RWPE1 (cell line): ENCODE measurements around the gene DBX1.

Source experiments
- CTCF ChIA-PET: fragments of 350-600 bp; sonication (Branson Sonifier 250); formaldehyde crosslinking; extraction: SDS; loops from one replicate; lab custom pipeline; 2021; lab: Yijun Ruan, JAX
- POLR2A ChIA-PET: fragments of 400-600 bp; formaldehyde crosslinking; extraction: SDS; loops from one replicate; lab custom pipeline; 2020; ENCODE audit warnings: antibody characterized with exemption; ENCODE audit not compliant: low non-redundant PET; lab: Yijun Ruan, JAX
- DNase-seq: peaks from one replicate; pipeline ENCODE4 v3.0.0; 2012; ENCODE audit warnings: low spot score
- H3K27ac ChIP-seq: fragments of 450-650 bp; 2 replicates; pipeline ENCODE4 v1.5.1; 2017
- CTCF ChIP-seq: fragments of 450-650 bp; conservative IDR thresholded peaks from 2 replicates; pipeline ENCODE4 v1.5.1; 2017; ENCODE audit warnings: low read depth, mild to moderate bottlenecking

The DBX1 gene

GRCh38 chr11:20127671-20128527 lies 32.4 kb downstream of the DBX1 start:
- ChIA-PET POLR2A (no interaction called here), CTCF (interaction anchor here (0.5 to 2.0 kb wide), 28 partner anchors 9 to 283 kb away, joined by 3 to 13 read pairs (median 4); partner anchors contain the start of gene HTATIP2)
- peak; percentile 57 for DNase-seq
- TF ChIP-seq CTCF, result peak; percentile 85
- H3K27ac ChIP-seq, result no peak overlapping the region

GRCh38 chr11:20126724-20127123 lies 33.6 kb downstream of the DBX1 start:
- ChIA-PET CTCF (interaction anchor here (1.3 kb wide), 1 partner anchor 145 kb away, joined by 5 read pairs; no protein-coding TSS in a partner anchor), POLR2A (no interaction called here)
- H3K27ac ChIP-seq, result no peak overlapping the region
- DNase-seq, result no peak
- no peak for TF ChIP-seq CTCF

GRCh38 chr11:20125927-20126326 lies 34.3 kb downstream of the DBX1 start:
- peak; percentile 44 for DNase-seq
- ChIA-PET POLR2A (no interaction called here), CTCF (interaction anchor here (0.6 to 1.1 kb wide), 3 partner anchors 11 to 571 kb away, joined by 3 to 5 read pairs (median 4); no protein-coding TSS in a partner anchor)
- peak overlapping the region; percentile 47 for H3K27ac ChIP-seq
- no peak for TF ChIP-seq CTCF

- ChIA-PET POLR2A (no interaction called here), CTCF (interaction anchor here (1.4 kb wide), 1 partner anchor 10 kb away, joined by 3 read pairs; no protein-coding TSS in a partner anchor)
- H3K27ac ChIP-seq, result no peak overlapping the region
- no peak for DNase-seq
- no peak for TF ChIP-seq CTCF
These were observed 38.1 kb downstream of the DBX1 start for GRCh38 chr11:20122131-20122530.

GRCh38 chr11:20120134-20120925 lies 39.9 kb downstream of the DBX1 start:
- POLR2A ChIA-PET, result no interaction called here
- TF ChIP-seq CTCF, result no peak
- H3K27ac ChIP-seq, result no peak overlapping the region
- DNase-seq, result no peak
- CTCF ChIA-PET, result no interaction called here

- DNase-seq, result no peak
- POLR2A ChIA-PET, result no interaction called here
- no peak overlapping the region for H3K27ac ChIP-seq
- no peak for TF ChIP-seq CTCF
- CTCF ChIA-PET, result interaction anchor here (0.7 kb wide), 1 partner anchor 8 kb away, joined by 4 read pairs; no protein-coding TSS in a partner anchor
These were observed 41.0 kb downstream of the DBX1 start for GRCh38 chr11:20119315-20119714.
